OCI-LY7 (cell line): Measurements from ENCODE around the gene SLMAP. TPM values are rescaled to one million over a fixed set of nuclear protein-coding genes. Genes with fewer than 3 reads are reported as not detected.

ENCODE experiments used
- BruUV-seq: library from RNA; stranded (reverse); fragments of 400-500 nt; replicated peaks from 2 replicates; lab custom pipeline; 2021; lab: Mats Ljungman, UMichigan
- CTCF ChIA-PET: fragments of 300-600 bp; sonication (Branson Sonifier 250); formaldehyde crosslinking; loops from one replicate; lab custom pipeline; 2022; ENCODE audit warnings: antibody characterized with exemption; ENCODE audit not compliant: unreplicated experiment; lab: Charles Lee
- POLR2A ChIA-PET: fragments of 300-600 bp; sonication (Branson Sonifier 250); formaldehyde crosslinking; loops from one replicate; lab custom pipeline; 2022; ENCODE audit warnings: antibody characterized with exemption; lab: Charles Lee
- DNase-seq: peaks from one replicate; pipeline ENCODE4 v3.0.0-alpha.2; 2015; ENCODE audit warnings: low spot score
- H2AFZ ChIP-seq: fragments of 200-600 bp; sonication (generic), shearing (Covaris generic); 2 replicates; pipeline ENCODE4 v1.6.1; 2014; ENCODE audit warnings: mild to moderate bottlenecking, antibody characterized with exemption, low read length, moderate library complexity
- H3K27ac ChIP-seq: fragments of 200-600 bp; sonication (generic); 2 replicates; pipeline ENCODE4 v1.5.1; 2014; ENCODE audit warnings: mixed run types, low read depth, mild to moderate bottlenecking, moderate library complexity, low read length, inconsistent platforms; ENCODE audit not compliant: poor library complexity, severe bottlenecking
- H3K36me3 ChIP-seq: fragments of 200-600 bp; sonication (generic); 2 replicates; pipeline ENCODE4 v1.6.1; 2014; ENCODE audit warnings: mild to moderate bottlenecking, antibody characterized with exemption, low read length, moderate library complexity, mixed read lengths; ENCODE audit not compliant: insufficient read depth
- H3K4me1 ChIP-seq: fragments of 200-600 bp; sonication (generic); 2 replicates; pipeline ENCODE4 v1.5.1; 2014; ENCODE audit warnings: mild to moderate bottlenecking, low read length; ENCODE audit not compliant: insufficient read depth, poor library complexity, severe bottlenecking
- H3K4me2 ChIP-seq: fragments of 200-600 bp; sonication (generic); 2 replicates; pipeline ENCODE4 v1.6.1; 2014; ENCODE audit warnings: mild to moderate bottlenecking, low read length
- H3K4me3 ChIP-seq: fragments of 200-600 bp; sonication (generic); 2 replicates; pipeline ENCODE4 v1.5.1; 2014; ENCODE audit warnings: mild to moderate bottlenecking, low read depth, low read length; ENCODE audit not compliant: poor library complexity, severe bottlenecking
- H3K79me2 ChIP-seq: fragments of 200-600 bp; sonication (generic); 2 replicates; pipeline ENCODE4 v1.6.1; 2016; ENCODE audit warnings: low read depth, mild to moderate bottlenecking, low read length, moderate library complexity, mixed read lengths; ENCODE audit not compliant: insufficient read depth
- H3K9me2 ChIP-seq: fragments of 200-600 bp; sonication (generic); 2 replicates; pipeline ENCODE4 v1.6.1; 2016; ENCODE audit warnings: mild to moderate bottlenecking, low read length, mixed read lengths; ENCODE audit not compliant: insufficient read depth
- H3K9me3 ChIP-seq: fragments of 200-600 bp; sonication (generic); 2 replicates; pipeline ENCODE4 v1.6.1; 2014; ENCODE audit warnings: mild to moderate bottlenecking, mixed run types, low read length, mixed read lengths
- H4K20me1 ChIP-seq: fragments of 200-600 bp; sonication (generic); 2 replicates; pipeline ENCODE4 v1.6.1; 2014; ENCODE audit warnings: mild to moderate bottlenecking, antibody characterized with exemption, low read length, moderate library complexity, mixed read lengths; ENCODE audit not compliant: insufficient read depth
- EZH2phosphoT487 ChIP-seq: fragments of 200-600 bp; sonication (generic); IDR thresholded peaks from 2 replicates; pipeline ENCODE4 v1.6.1; 2018; ENCODE audit warnings: low read depth, borderline replicate concordance, mild to moderate bottlenecking, mixed run types, antibody characterized with exemption, low read length, moderate library complexity, mixed read lengths
- intact Hi-C: fragments of 100-400 bp; cut with micrococcal nuclease; formaldehyde crosslinking; loops from one replicate; pipeline ENCODE4 v1.10.0; 2022; ENCODE audit not compliant: unreplicated experiment
- total RNA-seq, 2 experiments: library from RNA; depleted of rRNA in 1 of 2; stranded (reverse); fragments of >200 nt in 1 of 2; shearing (Covaris generic) in 1 of 2; gene quantifications; 2 replicates each; pipeline ENCODE4 v1.2.3, GENCODE V29; 2014 to 2022
- TF ChIP-seq, protein P1 (sequence below): fragments of 200-600 bp; sonication (generic); conservative IDR thresholded peaks from 2 replicates; pipeline ENCODE4 v1.5.1; 2014; ENCODE audit warnings: mild to moderate bottlenecking, antibody characterized with exemption, low read length, moderate library complexity, mixed read lengths

SLMAP gene
- total RNA-seq, 2 experiments from 2014 or later = 41.6 to 68.4 TPM

DNA sequence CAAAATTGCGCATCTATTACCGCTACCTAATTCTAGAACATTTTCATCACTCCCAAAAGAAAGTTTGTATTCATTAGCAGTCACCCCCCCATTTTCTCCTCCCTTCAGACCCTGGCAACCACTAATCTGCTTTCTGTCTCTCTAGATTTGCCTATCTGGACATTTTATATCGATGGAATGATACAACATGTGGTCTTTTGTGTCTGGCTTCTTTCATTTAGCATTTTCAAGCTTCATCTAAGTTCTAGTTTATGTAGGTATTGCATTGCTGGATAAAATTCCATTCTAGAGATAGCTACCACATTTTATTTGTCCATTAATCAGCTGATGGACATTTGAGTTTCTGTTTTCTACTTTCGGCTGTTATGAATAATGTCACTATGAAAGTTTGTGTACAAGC is 38.4 kb downstream of the SLMAP start:
- Histone ChIP-seq H3K4me3 (no peak overlapping the region), H2AFZ (no peak overlapping the region), H3K79me2 (peaks cover 65% of the 10 kb centered on the region; the same call in 1 of the 2 replicates), H3K27ac (no peak overlapping the region), H3K4me1 (no peaks in the 10 kb centered on the region), H3K4me2 (no peak overlapping the region), H4K20me1 (no peaks in the 10 kb centered on the region), H3K36me3 (peaks cover 12% of the 10 kb centered on the region), H3K9me3 (no peaks in the 10 kb centered on the region), H3K9me2 (no peaks in the 10 kb centered on the region)
- intact Hi-C loops = no loop called here
- ChIA-PET POLR2A (no interaction called here), CTCF (no interaction called here)
- no TSS peak for BruUV-seq
- no peak for DNase-seq
- no peak for TF ChIP-seq EZH2phosphoT487
- TF ChIP-seq, protein P1, sequence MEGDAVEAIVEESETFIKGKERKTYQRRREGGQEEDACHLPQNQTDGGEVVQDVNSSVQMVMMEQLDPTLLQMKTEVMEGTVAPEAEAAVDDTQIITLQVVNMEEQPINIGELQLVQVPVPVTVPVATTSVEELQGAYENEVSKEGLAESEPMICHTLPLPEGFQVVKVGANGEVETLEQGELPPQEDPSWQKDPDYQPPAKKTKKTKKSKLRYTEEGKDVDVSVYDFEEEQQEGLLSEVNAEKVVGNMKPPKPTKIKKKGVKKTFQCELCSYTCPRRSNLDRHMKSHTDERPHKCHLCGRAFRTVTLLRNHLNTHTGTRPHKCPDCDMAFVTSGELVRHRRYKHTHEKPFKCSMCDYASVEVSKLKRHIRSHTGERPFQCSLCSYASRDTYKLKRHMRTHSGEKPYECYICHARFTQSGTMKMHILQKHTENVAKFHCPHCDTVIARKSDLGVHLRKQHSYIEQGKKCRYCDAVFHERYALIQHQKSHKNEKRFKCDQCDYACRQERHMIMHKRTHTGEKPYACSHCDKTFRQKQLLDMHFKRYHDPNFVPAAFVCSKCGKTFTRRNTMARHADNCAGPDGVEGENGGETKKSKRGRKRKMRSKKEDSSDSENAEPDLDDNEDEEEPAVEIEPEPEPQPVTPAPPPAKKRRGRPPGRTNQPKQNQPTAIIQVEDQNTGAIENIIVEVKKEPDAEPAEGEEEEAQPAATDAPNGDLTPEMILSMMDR = no peak

DNA sequence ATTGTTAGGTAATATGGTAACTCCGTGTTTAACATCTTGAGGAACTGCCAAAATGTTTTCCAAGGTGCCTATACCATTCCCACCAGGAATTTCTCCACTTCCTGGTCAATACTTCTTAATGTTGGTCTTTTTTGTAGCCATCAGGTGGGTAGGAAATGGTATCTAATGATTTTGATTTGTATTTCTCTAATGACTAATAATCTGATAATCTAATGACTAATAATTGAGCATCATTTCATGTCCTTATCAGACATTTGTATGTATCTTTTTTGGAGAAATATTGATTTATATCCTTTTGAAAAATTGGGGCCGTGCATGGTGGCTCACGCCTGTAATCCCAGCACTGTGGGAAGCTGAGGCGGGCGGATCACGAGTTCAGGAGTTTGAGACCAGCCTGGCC is 38.8 kb downstream of the SLMAP start:
- Histone ChIP-seq H3K9me3 (no peaks in the 10 kb centered on the region), H4K20me1 (no peaks in the 10 kb centered on the region), H2AFZ (no peak overlapping the region), H3K36me3 (peaks cover 12% of the 10 kb centered on the region), H3K27ac (no peak overlapping the region), H3K4me2 (no peak overlapping the region), H3K4me3 (no peak overlapping the region), H3K4me1 (no peaks in the 10 kb centered on the region), H3K9me2 (no peaks in the 10 kb centered on the region), H3K79me2 (peaks cover 62% of the 10 kb centered on the region; the same call in 1 of the 2 replicates)
- BruUV-seq = no TSS peak
- ChIA-PET POLR2A (no interaction called here), CTCF (no interaction called here)
- no peak for TF ChIP-seq EZH2phosphoT487
- TF ChIP-seq, protein P1 = no peak
- no peak for DNase-seq
- intact Hi-C loops = no loop called here

DNA sequence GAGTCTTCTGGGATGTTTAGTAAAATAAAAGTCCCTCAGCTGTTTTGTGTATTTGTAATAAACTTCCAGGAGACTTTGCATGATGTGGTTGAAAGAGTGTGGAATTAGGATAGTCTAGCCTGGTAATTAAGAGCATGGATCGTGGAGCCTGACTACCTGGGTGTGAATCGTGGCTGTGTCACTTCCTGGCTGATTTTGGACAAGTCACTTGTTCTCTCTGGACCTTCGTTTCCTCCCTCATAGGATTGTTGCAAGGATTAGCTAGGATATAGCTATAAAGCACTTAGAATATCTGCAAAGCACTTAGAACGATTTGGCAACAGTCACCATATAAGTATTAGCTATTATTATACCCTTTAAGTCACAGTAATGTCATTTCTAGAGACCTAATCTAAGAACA is 40.2 kb downstream of the SLMAP start:
- intact Hi-C loops = no loop called here
- ChIA-PET POLR2A (interaction anchor here (0.6 to 0.8 kb wide), 2 partner anchors 62 to 192 kb away, joined by 3 read pairs; no protein-coding TSS in a partner anchor), CTCF (no interaction called here)
- Histone ChIP-seq H3K4me3 (no peak overlapping the region), H3K9me3 (no peaks in the 10 kb centered on the region), H3K9me2 (no peaks in the 10 kb centered on the region), H2AFZ (no peak overlapping the region), H3K4me2 (no peak overlapping the region), H3K4me1 (no peaks in the 10 kb centered on the region), H3K79me2 (peaks cover 51% of the 10 kb centered on the region; the same call in 1 of the 2 replicates), H3K36me3 (peaks cover 12% of the 10 kb centered on the region), H4K20me1 (no peaks in the 10 kb centered on the region), H3K27ac (no peak overlapping the region)
- BruUV-seq = no TSS peak
- TF ChIP-seq, protein P1 = no peak
- no peak for TF ChIP-seq EZH2phosphoT487
- DNase-seq = no peak
